Inflammatory macrophage (primary cell): Measurements from ENCODE around the gene UGT3A1.
"Not testable (repeated sequence)": the region's sequence is repeated elsewhere in the genome, so short reads cannot be mapped to it uniquely, and the experiment has no call there.

Experiments
- DNase-seq, 2 donors: peaks; one replicate each; pipeline ENCODE4 v3.0.0-alpha.2; 2020 to 2022

The UGT3A1 gene

DNA sequence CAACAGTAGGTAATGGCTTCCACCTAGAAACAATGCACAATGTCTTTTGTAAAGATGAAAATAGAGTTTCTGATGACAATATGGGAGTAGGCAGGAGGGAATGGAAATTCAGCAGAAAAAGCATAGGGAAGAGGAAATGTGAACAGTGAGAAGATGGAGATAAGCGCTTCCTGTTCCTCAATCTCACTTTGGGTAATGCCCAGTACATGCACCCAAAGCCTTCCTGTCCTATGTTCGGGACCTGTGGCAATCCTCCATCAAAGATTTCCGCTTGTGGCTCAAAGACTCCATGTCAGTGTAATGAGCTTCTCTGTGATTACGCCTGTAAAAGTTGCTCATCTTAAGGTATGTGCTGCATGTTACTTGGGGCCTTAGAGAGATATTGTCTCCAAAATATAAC is 2.7 kb downstream of the UGT3A1 start:
- no peak for DNase-seq

GRCh38 chr5:35987776-35988175 is 3.4 kb downstream of the UGT3A1 start:
- DNase-seq, result no peak

- peak; percentile 65 to 71 for DNase-seq
Measured at GRCh38 chr5:35979715-35980114, 11.5 kb downstream of the UGT3A1 start.

GRCh38 chr5:35976859-35977258 is 14.3 kb downstream of the UGT3A1 start:
- not testable (repeated sequence) for DNase-seq

DNA sequence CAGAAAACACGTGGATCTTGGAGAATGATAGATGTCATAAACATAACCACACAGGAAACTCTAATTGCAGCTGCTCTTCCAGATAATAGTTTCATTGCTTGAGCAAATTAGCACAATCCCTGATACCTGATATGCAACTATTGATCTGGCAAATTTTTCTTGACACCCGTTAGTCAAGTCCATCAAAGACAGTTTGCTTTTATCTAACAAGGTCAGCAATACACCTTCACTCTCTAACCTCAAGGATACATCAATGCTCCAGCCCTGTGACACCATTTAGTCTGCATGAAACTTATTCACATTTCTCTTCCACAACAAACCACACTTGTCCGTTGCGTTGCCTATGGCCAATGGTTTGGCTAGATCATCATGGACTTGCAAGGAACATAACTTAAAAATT is 16.6 kb downstream of the UGT3A1 start:
- DNase-seq, result no peak

GRCh38 chr5:35971878-35972210 is 19.3 kb downstream of the UGT3A1 start:
- DNase-seq, result no peak

DNA sequence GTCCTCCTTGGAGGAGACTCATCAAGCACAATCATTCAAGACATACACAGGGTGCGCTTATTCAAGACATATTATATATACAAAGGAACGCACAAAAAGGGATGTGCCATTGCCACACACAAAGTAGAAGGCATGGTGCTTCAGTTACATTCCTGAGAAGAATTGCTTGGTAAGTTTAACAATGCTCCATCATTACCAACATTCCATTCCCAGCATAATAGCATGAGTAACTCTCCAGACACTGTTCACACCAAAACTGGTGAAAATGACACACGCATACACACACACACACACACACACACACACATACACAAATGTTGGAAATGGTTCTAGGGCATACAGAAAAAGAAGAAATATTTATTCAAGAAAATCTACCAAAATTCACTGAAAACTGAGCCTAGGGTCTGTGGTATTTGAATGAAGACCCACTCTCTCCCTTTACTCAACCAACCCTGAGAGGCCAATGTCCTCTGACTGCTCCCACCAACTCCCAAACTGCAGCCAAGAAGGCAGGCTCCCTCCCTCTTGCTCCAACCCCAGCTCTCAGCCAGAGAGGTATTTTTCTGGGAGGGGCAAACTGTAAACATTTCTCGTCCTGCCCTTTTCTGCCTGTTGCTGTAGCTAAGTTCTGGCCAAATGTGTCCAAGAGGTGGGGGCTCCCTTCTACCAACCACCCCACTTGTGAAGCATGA is 19.9 kb downstream of the UGT3A1 start:
- no peak for DNase-seq

DNA sequence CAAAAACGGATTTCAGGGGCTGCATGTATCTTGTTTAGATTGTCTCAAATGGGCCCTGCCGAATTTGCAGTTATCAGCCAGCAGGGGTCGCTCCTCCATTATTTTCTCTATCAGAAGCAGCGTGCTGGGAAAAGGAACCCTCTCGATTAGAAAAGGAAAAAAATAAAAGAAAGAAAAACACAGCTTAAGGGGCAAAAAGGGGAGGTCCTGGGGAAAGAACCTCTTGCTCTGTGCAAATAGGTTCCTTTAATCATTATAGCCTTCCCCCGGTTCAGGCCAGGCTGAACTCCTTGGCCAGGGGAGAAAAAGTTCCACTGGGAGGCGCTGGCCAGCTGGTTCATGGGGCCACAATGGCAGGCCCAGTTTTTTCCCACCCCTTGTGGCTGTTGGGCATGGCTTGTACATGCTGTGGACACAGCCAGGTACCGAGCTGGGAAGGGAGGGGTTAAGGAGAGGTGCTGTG is 27.8 kb downstream of the UGT3A1 start:
- peak; percentile 33 to 40 for DNase-seq

DNA sequence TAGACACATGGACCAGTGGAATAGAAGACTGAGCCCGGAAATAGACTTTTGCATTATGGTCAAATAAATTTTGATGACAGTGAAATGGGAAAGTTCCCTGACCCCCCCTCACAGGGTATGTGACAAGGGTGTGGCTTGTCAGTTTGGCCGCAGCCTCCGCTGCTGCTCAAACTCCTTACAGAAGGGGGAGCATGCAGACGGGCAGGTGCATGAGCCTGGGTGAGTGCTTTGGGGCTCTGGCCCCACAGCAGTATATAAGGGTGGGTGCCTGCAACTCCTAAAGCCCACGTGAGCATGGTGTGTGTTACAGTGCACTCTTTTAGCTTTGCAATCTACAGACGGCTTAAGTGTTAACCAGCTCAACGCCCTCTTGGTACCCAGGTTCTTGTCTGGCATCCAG is 30.9 kb downstream of the UGT3A1 start:
- no peak for DNase-seq

DNA sequence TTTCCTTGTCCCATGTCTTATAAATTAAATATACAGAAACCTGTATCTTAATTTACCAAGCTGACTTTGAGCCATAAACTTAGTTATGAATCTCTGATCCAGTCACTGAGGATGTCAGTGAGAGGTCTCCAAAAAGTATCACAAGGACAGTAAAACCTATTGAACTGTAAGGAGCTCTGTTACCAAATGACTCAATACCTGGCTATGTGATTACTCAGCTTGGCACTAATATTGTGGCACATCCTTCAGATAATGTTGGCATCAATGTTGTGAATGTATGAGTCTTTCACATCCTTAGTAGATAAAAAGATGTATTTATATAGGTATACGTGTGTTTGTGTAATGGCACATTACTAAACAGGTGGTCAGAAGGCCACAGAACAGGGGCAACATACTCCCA is 34.8 kb downstream of the UGT3A1 start:
- no peak for DNase-seq

DNA sequence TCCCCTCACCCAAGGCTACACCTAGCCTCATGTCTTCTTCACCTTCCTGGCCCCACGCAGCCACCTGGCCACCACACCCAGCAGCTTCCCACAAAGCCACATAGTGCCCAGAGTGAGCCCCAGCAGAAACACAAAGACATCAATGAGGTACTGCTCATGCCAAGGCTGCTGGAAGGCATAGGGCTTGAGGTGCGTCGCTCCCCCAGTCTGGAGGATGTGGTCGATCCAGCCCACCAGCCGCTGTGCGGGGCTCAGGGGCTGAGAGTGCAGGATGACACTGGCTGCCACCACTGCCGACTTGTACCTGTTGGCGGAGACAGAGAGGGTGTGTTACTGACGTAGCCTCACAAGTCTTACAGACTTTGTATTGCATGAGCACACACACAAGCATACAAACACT is 37.0 kb downstream of the UGT3A1 start:
- DNase-seq, result no peak

- DNase-seq, result no peak
Measured at GRCh38 chr5:35947085-35947484, 44.1 kb downstream of the UGT3A1 start.

DNA sequence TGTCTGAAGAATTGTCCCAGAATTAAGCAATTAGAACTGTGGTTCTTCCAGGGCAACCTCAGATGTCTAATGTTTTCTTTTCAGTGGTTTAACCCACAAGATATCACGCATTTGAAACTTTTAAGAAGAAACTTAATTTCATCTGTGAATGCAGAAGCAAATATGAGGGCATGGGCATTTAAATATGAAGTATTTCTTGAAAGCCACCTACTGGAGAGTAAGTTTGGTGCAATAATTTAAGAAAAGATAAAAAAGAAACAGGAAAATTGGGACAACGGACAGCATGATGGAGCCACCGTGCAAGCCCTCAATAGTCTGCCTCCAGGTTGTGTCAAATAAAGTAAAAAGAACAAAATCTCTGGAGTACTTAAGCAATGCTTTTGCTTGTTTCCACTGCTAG is 51.6 kb downstream of the UGT3A1 start:
- DNase-seq, result peak in 1 of 2 donors; percentile 7

- DNase-seq, result peak; percentile 32 to 46
Measured at GRCh38 chr5:35938568-35939227, 52.5 kb downstream of the UGT3A1 start, which contains the start of gene CAPSL. TSS of gene CAPSL (minus strand) at chr5:35938622. CDS start at chr5:35921120, 17,502 bp downstream.

DNA sequence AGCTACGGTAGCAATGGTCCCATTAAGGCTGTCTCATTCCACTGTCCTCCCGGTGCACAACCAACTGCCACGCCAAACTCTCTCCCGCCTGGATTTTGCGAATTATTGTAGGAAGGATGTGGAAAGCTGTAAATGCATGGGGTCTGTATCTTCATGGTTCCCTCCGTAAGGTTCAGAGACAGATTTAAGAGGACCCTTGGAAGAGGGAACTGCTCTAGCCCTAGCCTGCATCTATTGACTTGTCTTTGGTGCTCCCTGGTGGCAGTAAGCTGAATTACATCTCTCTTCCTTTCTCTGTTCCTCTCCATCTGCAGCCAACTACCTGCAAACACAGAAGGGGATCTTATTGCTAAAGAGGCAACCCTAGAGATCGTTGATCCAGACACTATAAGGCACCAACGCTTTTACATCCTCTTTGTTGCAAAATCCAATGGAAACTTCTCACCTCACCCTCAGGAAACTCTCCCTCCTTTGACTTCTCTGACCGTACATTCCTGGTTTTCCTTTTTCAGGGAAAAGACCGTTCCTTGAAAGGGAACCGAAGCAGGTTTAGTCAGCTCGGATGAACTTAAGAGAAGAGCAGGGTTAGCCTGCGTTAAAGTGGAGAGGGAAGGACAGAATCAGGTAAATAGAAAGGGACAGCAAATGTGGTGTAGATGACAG is 64.7 kb downstream of the UGT3A1 start:
- DNase-seq, result peak; percentile 59 to 63

GRCh38 chr5:35924950-35925722 is 66.1 kb downstream of the UGT3A1 start:
- peak; percentile 55 to 74 for DNase-seq

DNA sequence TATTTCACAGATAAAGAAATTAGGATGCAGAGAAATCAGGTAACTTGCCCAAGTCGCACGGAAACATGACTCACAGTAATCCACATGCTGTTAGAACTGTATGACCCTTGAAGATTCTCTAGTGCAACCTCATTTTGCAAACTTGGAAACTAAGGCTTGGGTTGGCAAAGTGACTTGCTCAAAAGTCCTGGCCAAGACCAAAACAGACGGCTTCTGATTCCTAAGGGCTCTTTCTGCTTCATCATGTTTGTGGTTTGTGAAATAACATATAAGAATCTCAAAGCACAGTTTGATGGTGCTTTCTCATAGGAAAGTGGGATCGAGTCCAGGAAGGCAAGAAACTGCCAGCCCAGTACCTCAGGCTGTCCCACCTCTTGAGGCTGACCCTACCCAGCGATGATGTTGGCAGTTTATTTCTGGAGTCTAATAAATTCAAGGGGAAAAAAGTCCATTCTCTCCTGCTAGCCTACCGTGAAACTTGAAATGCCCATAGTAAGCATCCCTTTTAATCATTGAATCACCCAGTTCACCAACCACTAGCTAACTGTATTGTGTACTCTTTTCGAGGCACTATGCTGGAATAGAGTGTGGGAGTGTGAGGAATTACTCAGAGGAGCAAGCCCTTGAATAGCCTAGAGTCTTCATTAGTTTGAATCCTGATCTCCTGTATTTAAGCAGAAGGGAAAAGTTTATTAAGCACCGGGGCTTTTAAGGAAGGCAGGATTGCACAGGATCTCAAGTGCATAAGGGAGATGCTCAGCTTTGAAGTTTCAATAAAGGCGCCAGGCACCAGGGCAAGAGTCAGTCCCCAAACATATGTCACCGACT is 66.9 kb downstream of the UGT3A1 start:
- DNase-seq, result no peak

- no peak for DNase-seq
Measured at GRCh38 chr5:35922468-35922867, 68.7 kb downstream of the UGT3A1 start.

- no peak for DNase-seq
Measured at GRCh38 chr5:35921930-35922329, 69.3 kb downstream of the UGT3A1 start.

DNA sequence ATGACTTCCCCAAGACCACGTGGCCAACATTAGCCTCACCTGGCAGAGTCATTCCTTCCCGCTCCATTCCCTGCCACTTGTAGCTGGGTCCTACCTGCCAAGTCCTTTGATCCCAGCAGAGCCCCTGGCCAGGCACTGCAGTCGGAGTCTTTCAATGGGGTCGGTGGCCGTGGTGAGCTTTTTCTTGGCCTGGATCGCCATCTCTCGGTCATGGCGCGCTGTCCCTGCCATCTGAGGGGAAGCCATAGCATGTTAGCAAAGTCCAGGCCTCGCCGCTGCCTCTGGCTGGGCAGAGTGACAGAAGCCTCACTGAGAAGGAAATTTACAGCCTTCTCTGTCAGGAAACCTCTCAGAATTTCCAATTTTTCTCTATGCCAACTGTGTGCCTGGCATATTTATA is 70.3 kb downstream of the UGT3A1 start:
- DNase-seq, result no peak

DNA sequence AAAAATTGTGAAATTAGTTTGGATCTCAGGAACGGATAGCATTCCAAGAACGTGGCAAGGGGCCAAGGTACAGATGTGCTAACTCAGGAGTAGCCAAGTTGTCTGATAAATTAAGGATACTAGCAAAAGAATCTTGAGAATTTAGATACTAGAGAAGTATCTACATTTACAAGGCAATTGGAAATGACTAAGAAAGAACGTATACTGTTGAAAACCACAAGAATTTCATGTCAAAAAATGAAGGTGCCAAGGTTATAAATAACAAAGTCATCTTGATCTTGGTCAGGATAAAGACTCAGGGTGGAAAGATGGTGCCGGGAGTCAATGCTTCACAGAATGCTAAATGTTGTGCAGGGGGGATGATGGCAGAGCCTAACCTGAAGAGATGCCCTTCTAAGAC is 72.0 kb downstream of the UGT3A1 start:
- DNase-seq, result no peak

- no peak for DNase-seq
Measured at GRCh38 chr5:35908814-35909213, 82.4 kb downstream of the UGT3A1 start.
